PFSK-1 (cell line): ENCODE data around the gene SMTN.

Experiments
- FOXP2 ChIP-seq: optimal IDR thresholded peaks from 2 replicates; pipeline ENCODE3; 2011; ENCODE audit warnings: borderline replicate concordance, control low read depth, inconsistent platforms; ENCODE audit not compliant: insufficient read depth; ENCODE audit errors: extremely low read length, extremely low read depth
- POLR2AphosphoS5 ChIP-seq: IDR thresholded peaks from 2 replicates; pipeline ENCODE4 v1.6.1; 2012; ENCODE audit warnings: low read depth, mild to moderate bottlenecking, control low read depth, low read length, moderate library complexity
- SIN3A ChIP-seq: IDR thresholded peaks from 2 replicates; pipeline ENCODE4 v1.6.1; 2012; ENCODE audit warnings: mild to moderate bottlenecking, low read length, moderate library complexity, borderline replicate concordance; ENCODE audit not compliant: insufficient read depth
- TAF1 ChIP-seq: IDR thresholded peaks from 2 replicates; pipeline ENCODE4 v1.6.1; 2012; ENCODE audit warnings: low read length, control low read depth, borderline replicate concordance; ENCODE audit not compliant: insufficient read depth
- TF ChIP-seq, protein P1 (sequence below), 2 experiments: IDR thresholded peaks; 2 replicates each; pipeline versions ENCODE4 v1.6.1 to v1.8.0; 2011 to 2012; ENCODE audit warnings: low read depth in 2 of 2, low read length in 2 of 2, control low read depth in 1 of 2, inconsistent platforms in 1 of 2, mild to moderate bottlenecking in 1 of 2, moderate library complexity in 1 of 2; ENCODE audit not compliant: insufficient read depth in 1 of 2

SMTN gene

DNA sequence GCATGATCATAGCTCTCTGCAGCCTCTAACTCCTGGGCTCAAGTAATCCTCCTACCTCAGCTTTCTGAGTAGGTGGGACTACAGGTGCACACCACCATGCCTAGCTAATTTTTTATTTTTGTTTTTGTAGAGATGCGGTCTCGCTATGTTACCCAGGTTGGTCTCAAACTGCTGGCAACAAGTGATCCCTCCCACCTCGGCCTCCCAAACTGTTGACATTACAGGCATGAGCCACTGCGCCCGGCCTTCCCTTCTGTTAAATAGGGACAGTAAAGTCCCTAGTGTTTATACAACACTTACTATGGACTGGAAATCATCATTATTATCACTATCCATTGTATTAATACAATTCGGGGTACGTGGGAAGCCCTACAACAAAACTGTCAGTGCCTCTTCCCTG is 13.6 kb downstream of the SMTN start:
- TF ChIP-seq FOXP2 (no peak), TAF1 (no peak), POLR2AphosphoS5 (no peak), SIN3A (no peak)
- TF ChIP-seq, protein P1, sequence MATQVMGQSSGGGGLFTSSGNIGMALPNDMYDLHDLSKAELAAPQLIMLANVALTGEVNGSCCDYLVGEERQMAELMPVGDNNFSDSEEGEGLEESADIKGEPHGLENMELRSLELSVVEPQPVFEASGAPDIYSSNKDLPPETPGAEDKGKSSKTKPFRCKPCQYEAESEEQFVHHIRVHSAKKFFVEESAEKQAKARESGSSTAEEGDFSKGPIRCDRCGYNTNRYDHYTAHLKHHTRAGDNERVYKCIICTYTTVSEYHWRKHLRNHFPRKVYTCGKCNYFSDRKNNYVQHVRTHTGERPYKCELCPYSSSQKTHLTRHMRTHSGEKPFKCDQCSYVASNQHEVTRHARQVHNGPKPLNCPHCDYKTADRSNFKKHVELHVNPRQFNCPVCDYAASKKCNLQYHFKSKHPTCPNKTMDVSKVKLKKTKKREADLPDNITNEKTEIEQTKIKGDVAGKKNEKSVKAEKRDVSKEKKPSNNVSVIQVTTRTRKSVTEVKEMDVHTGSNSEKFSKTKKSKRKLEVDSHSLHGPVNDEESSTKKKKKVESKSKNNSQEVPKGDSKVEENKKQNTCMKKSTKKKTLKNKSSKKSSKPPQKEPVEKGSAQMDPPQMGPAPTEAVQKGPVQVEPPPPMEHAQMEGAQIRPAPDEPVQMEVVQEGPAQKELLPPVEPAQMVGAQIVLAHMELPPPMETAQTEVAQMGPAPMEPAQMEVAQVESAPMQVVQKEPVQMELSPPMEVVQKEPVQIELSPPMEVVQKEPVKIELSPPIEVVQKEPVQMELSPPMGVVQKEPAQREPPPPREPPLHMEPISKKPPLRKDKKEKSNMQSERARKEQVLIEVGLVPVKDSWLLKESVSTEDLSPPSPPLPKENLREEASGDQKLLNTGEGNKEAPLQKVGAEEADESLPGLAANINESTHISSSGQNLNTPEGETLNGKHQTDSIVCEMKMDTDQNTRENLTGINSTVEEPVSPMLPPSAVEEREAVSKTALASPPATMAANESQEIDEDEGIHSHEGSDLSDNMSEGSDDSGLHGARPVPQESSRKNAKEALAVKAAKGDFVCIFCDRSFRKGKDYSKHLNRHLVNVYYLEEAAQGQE (IDR thresholded peaks at IDR 0.05; ENCODE audit: insufficient read depth in 1 of 2, low read depth in 2 of 2, low read length in 2 of 2) = no peak

DNA sequence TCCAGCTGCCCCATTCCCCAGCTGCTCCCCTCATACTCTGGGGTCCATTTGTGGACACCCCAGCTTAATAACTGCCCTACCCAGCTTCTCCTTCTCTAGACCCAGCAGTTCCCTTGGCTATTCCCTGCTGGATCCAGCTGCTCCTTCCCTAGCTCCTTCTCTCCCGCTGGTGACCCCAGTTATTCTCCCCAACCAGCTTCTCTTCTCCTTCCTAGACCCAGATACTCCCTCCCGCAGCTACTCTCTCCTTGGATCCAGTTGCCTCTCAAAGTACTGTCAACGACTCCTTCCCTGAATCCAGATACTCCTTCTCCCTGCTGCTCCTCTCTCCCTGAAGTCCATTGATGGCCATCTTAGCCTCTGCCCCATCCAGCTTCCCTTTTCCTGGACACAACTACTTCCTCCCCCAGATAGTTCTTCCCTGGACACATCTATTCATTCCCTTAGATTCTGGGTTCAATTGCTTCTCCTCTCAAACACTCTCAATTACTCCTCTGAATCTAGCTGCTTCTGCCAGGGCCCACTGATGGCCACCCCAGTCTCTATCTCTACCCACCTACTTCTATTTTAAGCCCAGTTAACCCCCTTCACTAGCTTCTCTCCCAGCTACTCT is 14.6 kb downstream of the SMTN start:
- TF ChIP-seq POLR2AphosphoS5 = no peak

DNA sequence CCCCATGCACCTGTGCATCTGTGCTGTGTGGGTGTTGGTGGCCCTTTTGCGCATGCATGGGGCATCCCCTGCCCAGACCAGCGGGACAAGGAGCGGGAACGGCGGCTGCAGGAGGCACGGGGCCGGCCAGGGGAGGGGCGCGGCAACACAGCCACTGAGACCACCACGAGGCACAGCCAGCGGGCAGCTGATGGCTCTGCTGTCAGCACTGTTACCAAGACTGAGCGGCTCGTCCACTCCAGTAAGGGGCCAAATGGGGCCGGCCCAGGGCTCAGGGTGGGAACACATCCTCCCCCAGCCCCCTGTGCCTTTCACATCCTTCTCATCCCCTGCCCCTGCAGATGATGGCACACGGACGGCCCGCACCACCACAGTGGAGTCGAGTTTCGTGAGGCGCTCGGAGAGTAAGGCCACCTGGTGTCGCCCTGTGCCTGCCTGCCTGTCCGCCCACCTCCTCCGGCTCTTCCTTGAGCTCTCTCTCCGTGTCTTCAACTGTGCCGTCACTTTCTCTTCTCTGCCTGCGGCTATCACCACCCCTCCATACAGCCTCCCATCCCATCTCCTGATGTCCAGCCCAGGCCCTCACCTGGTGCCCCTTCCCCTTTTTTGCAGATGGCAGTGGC is 15.7 kb downstream of the SMTN start:
- TF ChIP-seq FOXP2 = no peak
- TF ChIP-seq TAF1 = no peak
- TF ChIP-seq SIN3A = no peak
- TF ChIP-seq, protein P1 (IDR thresholded peaks at IDR 0.05; ENCODE audit: insufficient read depth in 1 of 2, low read depth in 2 of 2, low read length in 2 of 2) = no peak
- no peak for TF ChIP-seq POLR2AphosphoS5

DNA sequence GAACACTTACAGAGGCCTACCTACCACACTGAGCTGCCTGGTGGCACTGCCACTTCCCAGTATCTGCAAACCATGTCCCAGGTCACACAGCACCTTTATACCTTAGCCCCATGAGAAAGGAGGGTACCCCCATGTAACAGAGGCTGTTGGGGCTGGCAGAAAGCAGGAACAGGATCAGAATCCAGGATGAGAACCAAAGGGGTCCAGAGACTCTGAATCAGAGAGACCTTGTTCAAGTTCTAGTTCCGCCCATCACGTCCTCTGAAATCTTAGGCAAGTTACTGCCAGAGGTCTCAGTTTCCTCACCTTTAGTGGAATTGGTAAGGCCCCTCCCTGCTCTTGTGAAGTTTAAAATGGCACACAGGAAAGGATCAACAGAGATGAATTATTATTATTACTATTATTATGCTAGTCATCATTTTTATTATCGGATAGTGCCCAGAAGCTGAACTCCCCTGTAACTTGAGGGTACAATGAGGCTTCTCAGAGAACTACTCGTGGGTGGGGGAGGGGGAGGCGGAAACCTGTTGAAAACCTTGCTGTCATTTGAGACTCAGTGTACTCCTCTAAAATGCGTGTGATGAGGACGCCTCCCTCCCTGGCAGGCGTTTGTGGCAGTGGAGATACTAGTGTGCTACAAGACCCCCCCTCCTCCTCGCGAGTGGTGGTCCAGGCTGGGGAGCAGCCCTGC is 17.0 kb downstream of the SMTN start:
- no peak for TF ChIP-seq POLR2AphosphoS5
- no peak for TF ChIP-seq SIN3A
- TF ChIP-seq FOXP2 = no peak
- TF ChIP-seq, protein P1 (IDR thresholded peaks at IDR 0.05; ENCODE audit: insufficient read depth in 1 of 2, low read depth in 2 of 2, low read length in 2 of 2) = no peak
- TF ChIP-seq TAF1 = no peak

DNA sequence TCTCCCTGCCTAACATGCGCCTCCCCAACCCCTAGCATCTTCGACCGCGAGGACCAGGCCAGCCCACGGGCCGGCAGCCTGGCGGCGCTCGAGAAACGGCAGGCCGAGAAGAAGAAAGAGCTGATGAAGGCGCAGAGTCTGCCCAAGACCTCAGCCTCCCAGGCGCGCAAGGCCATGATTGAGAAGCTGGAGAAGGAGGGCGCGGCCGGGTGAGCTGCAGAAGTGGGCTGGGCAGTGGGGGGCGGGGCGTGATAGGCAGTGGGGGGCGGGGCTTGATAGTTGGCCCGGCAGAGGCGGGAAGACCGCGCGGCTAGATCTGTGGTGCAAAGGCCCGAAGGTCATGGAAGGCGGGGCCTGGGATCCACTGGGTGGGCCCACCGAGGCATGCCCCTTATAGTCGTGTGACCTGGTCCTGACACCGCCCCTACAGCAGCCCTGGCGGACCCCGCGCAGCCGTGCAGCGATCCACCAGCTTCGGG is 17.6 kb downstream of the SMTN start:
- TF ChIP-seq, protein P1 (IDR thresholded peaks at IDR 0.05; ENCODE audit: insufficient read depth in 1 of 2, low read depth in 2 of 2, low read length in 2 of 2) = no peak
- no peak for TF ChIP-seq POLR2AphosphoS5
- no peak for TF ChIP-seq FOXP2
- no peak for TF ChIP-seq SIN3A
- no peak for TF ChIP-seq TAF1
